Fibroblast of skin of back (primary cell): ENCODE data around the gene GPR89B. TPM values are rescaled to one million over a fixed set of nuclear protein-coding genes. Genes with fewer than 3 reads are reported as not detected.
"Not testable (repeated sequence)": the region's sequence is repeated elsewhere in the genome, so short reads cannot be mapped to it uniquely, and the experiment has no call there.

ENCODE experiments used
- DNase-seq: peaks from one replicate; pipeline ENCODE4 v3.0.0-alpha.2; 2013
- polyA plus RNA-seq, 2 experiments: library from polyadenylated mRNA; unstranded; fragments of 120-200 nt; gene quantifications; one replicate each; pipeline ENCODE4 v1.2.1, GENCODE V29; 2013; ENCODE audit not compliant: insufficient read length in 2 of 2

The GPR89B gene
- 7.2 TPM for polyA plus RNA-seq (2013, experiment 1 of 2; ENCODE audit: insufficient read length)
- 11.4 TPM for polyA plus RNA-seq (2013, experiment 2 of 2; ENCODE audit: insufficient read length)

GRCh38 chr1:147928236-147929132 is at the start of gene GPR89B:
GPR89B (plus strand) TSS chr1:147928420; CDS start chr1:147928537, 117 bp downstream.
- DNase-seq: peak; percentile 85

- no peak for DNase-seq
Observed at GRCh38 chr1:147879911-147880310, 48.3 kb upstream of the GPR89B start.

DNA sequence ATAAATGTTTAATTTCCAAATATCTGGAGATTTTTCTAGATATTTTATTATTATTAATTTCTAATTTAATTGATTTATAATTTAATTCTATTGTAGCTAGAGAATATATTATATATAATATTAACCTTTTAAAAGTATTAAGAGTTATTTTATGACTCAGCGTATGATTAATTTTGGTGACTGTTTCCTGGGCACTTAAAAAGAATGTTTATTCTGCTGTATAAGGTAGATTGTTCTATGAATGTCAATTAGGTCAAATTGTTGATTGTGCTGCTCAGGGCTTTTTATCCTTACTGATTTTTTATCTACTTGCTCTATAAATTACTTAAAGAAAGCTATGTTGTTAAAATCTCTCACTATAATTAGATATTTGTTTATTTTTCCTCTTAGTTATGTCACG is 45.7 kb upstream of the GPR89B start:
- DNase-seq: no peak

- peak; percentile 43 for DNase-seq
Observed at GRCh38 chr1:147890177-147890790, 37.9 kb upstream of the GPR89B start.

- no peak for DNase-seq
Observed at GRCh38 chr1:147891088-147891487, 37.1 kb upstream of the GPR89B start.

GRCh38 chr1:147892216-147892615 is 36.0 kb upstream of the GPR89B start:
- peak; percentile 2 for DNase-seq

GRCh38 chr1:147892731-147893214 is 35.4 kb upstream of the GPR89B start:
- DNase-seq: peak; percentile 51

- DNase-seq: peak; percentile 3
Observed at GRCh38 chr1:147895123-147895522, 33.1 kb upstream of the GPR89B start.

DNA sequence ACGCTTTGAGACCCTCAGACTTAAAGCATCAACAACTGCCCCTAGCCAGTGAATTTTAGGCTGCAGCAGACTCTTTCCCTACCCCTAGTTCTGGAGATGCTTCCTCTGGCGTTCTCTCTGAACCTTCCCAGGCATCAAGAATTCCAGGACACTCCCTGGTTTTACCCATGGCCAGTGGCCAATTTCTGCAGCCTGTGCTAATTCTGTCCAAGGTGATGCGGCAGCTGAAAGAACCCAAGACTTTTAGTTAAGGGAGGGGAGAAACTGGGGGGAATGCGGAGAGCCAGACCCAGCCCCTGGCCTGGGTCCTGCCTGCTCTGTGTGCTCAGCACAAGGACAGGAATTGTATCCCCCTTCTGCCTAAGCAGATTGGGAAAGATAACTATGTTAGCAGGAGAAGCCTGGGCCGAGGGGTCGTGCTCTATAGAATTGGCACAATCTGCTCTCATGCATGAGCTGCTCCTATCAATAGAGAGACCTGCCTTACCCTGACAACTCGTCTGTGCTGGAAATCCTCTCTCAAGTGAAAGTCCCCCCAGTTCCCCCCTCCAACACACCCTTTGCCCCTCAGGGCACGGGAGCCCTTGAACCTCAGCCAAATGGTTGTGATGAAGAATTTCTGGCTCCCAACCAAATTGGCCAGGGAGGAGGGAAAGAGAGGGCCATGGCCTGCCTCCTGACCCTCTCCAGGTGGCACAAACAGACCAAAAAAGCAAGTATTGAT is 31.0 kb upstream of the GPR89B start:
- DNase-seq: no peak

DNA sequence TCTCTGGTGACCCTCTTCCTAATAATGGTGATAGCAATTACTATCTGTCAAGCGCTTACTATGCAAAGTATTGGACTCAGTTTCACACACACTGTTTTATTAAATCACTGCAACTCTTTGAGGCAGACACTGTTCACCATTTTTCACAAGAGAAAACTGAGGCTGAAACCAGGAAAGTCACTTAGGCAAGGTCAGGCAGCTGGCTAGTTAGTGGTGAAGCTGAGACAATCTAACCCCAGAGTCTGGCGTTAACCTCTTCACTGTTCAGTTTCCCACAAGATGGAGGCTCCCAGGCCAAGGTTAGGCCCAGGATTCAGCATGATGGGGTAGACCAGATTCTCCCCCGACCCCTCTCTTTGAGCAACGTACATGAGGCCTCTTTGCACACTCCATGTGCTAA is 30.4 kb upstream of the GPR89B start:
- no peak for DNase-seq

DNA sequence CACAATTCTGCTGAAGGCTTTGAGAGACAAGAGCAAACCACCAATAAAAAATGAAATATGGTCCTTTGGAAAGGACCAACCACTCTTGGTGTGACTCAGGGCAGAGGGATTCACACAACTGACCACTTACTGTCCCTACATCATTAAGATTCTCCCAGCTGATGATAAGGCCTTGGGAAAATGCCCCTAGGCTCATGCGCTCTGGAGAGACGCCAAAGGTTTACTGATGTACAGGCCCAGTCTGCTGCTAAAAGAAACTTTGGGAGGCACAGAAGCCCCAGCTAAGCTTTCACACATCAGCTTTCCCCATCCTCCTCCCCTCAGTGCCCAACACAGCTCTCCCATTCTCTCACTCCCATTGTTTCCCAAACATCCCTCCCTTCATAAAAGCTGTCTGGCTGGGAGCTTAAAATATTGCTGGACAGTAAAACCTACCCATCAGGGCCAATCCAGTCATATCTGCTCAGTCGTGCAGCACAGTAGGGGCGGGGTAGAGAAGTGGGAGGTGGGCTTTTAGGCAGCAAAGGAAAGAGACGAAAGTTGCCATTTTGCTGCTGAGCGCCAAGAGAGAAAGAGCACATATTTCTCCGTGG is 25.9 kb upstream of the GPR89B start, which contains the start of gene GJA8:
GJA8 (plus strand) TSS at position 543 of the 593 bp plus-strand sequence. CDS start 5,161 bp downstream, outside the sequence.
- no peak for DNase-seq

DNA sequence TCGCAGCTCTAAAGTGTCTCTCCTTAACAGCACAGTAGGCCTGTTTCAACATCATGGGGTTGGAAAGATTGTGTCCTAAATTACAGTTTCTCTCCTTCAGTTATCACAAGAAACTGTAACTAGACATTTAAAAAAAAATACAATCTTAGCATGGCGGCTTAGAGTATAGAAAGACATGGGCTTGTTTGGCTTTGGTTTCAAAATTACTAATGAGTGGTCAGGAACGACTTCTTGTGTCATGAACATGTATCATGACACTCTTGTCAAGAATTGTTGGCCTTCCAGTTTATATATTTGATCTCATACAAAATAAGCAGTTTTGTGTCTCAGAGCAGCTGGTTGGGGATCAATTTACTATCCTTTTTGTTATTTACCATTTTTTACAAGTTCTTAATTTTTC is 23.5 kb upstream of the GPR89B start:
- no peak for DNase-seq

- DNase-seq: no peak
Observed at GRCh38 chr1:147907786-147908509, 20.3 kb upstream of the GPR89B start.

DNA sequence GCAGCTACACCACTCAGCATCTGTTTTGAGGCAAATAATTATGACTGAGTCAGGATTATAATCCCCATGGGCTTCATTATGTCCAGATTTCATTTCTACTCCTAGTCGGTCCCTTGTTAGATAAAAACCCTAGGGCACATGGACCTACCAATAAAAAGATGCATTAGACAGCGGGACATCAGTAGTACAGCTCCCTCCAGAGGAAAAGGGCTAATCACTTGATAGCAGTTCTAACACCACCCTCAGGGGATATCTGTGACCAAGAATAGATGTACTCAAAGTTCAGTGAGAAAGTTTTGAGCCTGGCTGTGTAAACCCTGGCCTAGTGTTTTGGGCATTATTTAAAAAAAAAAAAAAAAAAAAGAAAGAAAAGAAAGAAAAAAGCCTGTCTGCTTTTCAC is 15.7 kb upstream of the GPR89B start:
- no peak for DNase-seq

GRCh38 chr1:147913362-147913942 is 14.8 kb upstream of the GPR89B start:
- DNase-seq: no peak

GRCh38 chr1:147919896-147920295 is 8.3 kb upstream of the GPR89B start:
- DNase-seq: no peak

GRCh38 chr1:147924813-147925212 is 3.4 kb upstream of the GPR89B start:
- no peak for DNase-seq

DNA sequence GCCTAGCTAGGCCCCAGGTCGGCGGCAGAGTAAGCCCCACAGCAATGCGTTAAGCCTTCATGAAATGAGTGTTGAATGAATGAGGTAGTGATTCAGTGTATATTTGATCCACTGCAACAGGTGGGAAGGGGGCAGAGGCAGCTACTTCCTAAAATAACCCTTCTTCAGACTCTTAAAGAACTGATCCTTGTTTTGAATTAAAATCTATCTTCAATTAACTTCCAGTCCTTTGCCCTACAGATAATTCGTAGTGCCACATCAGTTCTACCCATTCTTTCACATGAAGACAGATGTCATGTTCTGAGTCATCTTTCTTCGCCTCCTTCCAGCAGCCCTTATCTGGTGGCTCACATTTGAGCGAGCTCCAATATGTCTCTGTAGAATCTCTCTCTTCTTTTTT is 1.0 kb upstream of the GPR89B start:
- DNase-seq: not testable (repeated sequence)

DNA sequence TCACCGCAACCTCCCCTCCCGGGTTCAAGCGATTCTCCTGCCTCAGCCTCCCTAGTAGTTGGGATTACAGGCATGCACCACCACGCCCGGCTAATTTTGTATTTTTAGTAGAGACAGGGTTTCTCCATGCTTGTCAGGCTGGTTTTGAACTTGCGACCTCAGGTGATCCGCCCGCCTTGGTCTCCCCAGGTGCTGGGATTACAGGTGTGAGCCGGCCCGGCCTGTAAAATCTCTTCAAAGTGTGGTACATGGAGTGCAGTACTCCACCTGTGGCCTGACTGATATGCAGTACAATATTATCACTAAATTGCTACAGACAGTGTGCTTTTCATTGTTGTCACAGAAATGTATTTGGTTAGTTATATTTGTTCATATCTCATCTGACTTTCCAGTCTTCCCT is 531 bp upstream of the GPR89B start:
- DNase-seq: not testable (repeated sequence)

- not testable (repeated sequence) for DNase-seq
Observed at GRCh38 chr1:147931137-147931536, 2.9 kb downstream of the GPR89B start.

DNA sequence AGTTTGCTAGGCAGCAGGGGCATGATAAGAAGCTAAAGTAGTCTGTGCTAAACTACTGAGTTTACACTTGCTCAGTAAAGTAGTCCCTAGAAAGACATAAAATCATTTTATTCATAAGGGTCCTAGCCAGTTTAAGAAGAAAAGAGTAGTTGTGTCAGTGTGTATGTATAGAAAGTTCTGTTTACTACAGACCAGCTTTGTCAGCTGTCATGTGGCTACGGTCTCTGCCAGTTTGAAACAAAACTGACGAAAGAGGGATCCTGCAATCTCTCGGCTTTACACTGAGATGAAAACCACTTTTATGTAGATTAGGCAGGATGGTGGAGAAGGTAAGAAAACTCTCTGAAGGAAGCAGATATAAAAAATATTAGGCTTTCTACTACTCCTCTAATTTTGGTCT is 7.1 kb downstream of the GPR89B start:
- DNase-seq: not testable (repeated sequence)
